SK-N-DZ (cell line): ENCODE data around the gene HSD17B12.

Experiments
- small RNA-seq, 2 experiments: library from RNA; depleted of rRNA; stranded (forward); fragments of <200 nt; gene quantifications; one replicate each; pipeline ENCODE3, GENCODE V24; 2014

HSD17B12 gene

Small RNA genes lying within 50 kb of the gene (small RNA-seq; reads per million reads assigned to genes)
- gene PHBP2 = 0 reads per million in 2 experiments
- 0 reads per million in 2 experiments for gene RPL23AP63
